HepG2 (cell line): ENCODE results near the gene ZCCHC17. TPM values are rescaled to one million over a fixed set of nuclear protein-coding genes. Genes with fewer than 3 reads are reported as not detected.

Experiments
- ATAC-seq: fragments of 200-7000 bp; cut with Tn5 transposase; 3 replicates; pipeline ENCODE4 v1.9.1; 2020; ENCODE audit warnings: mild to moderate bottlenecking, moderate library complexity
- BruUV-seq: library from RNA; stranded (reverse); fragments of 400-500 nt; replicated peaks from 2 replicates; lab custom pipeline; 2021; lab: Mats Ljungman, UMichigan
- CTCF ChIA-PET: fragments of 300-600 bp; formaldehyde crosslinking; extraction: SDS; loops from one replicate; lab custom pipeline; 2021; ENCODE audit warnings: low total read pairs, inconsistent platforms, low intra/inter-chr PET ratio; lab: Yijun Ruan, JAX
- POLR2A ChIA-PET: fragments of 350-600 bp; sonication (Branson Sonifier 250); formaldehyde crosslinking; loops from one replicate; lab custom pipeline; 2020; ENCODE audit warnings: antibody characterized with exemption, inconsistent platforms; lab: Yijun Ruan, JAX
- DNase-seq: peaks from one replicate; pipeline ENCODE4 v3.0.0-alpha.2; 2015; ENCODE audit warnings: low spot score
- FAIRE-seq: peaks from 3 replicates; lab custom pipeline; 2011; peaks lifted over from hg19 to GRCh38; lab: Jason Lieb, UNC
- H2AFZ ChIP-seq: one replicate; pipeline ENCODE4 v1.6.1; 2011; ENCODE audit warnings: low read length, inconsistent platforms
- H3K27ac ChIP-seq: fragments of 300-600 bp; 3 replicates; pipeline ENCODE4 v1.8.0; 2011; ENCODE audit warnings: mixed run types, mild to moderate bottlenecking, mixed read lengths, low read length, inconsistent platforms; ENCODE audit not compliant: insufficient read depth; ENCODE audit errors: extremely low read length
- H3K27me3 ChIP-seq, 2 experiments: fragments of 200-600 bp in 1 of 2; 2 replicates in 1 of 2; 3 replicates in 1 of 2; pipeline versions ENCODE4 v1.6.0 to v1.8.0; 2011; ENCODE audit warnings: low read length in 2 of 2, mild to moderate bottlenecking in 2 of 2, moderate library complexity in 2 of 2, inconsistent platforms in 1 of 2; ENCODE audit not compliant: insufficient read depth in 2 of 2, control insufficient read depth in 1 of 2
- H3K36me3 ChIP-seq, 2 experiments: fragments of 200-600 bp in 1 of 2; replicated peaks in 1 of 2; 2 replicates in 1 of 2; 3 replicates in 1 of 2; pipeline versions ENCODE4 v1.5.1 to v1.8.0; 2011; ENCODE audit warnings: low read length in 2 of 2, inconsistent platforms in 1 of 2; ENCODE audit not compliant: insufficient read depth in 2 of 2, control insufficient read depth in 1 of 2
- H3K4me1 ChIP-seq: 2 replicates; pipeline ENCODE4 v1.5.1; 2012; ENCODE audit warnings: low read length, inconsistent platforms; ENCODE audit not compliant: insufficient read depth
- H3K4me2 ChIP-seq: 2 replicates; pipeline ENCODE4 v1.6.0; 2011; ENCODE audit warnings: low read depth, low read length, inconsistent platforms
- H3K4me3 ChIP-seq, 3 experiments: fragments of 200-600 bp in 1 of 3; sonication (generic), shearing (Covaris generic) in 1 of 3; replicated peaks in 1 of 3; 2 replicates each; pipeline ENCODE4 v1.5.1; 2011 to 2016; ENCODE audit warnings: low read length in 3 of 3, inconsistent platforms in 2 of 3, low read depth in 2 of 3, mild to moderate bottlenecking in 2 of 3, control low read depth in 1 of 3, mixed read lengths in 1 of 3; ENCODE audit not compliant: insufficient read depth in 1 of 3
- H3K79me2 ChIP-seq: one replicate; pipeline ENCODE4 v1.6.1; 2011; ENCODE audit warnings: low read length, inconsistent platforms; ENCODE audit not compliant: insufficient read depth
- H3K9ac ChIP-seq: 2 replicates; pipeline ENCODE4 v1.6.0; 2011; ENCODE audit warnings: mild to moderate bottlenecking, low read depth, low read length, inconsistent platforms; ENCODE audit not compliant: insufficient read depth
- H3K9me3 ChIP-seq: 2 replicates; pipeline ENCODE4 v1.5.1; 2012; ENCODE audit warnings: mild to moderate bottlenecking, low read length
- H4K20me1 ChIP-seq: 2 replicates; pipeline ENCODE4 v1.6.0; 2011; ENCODE audit warnings: inconsistent platforms, mild to moderate bottlenecking, low read length, moderate library complexity; ENCODE audit not compliant: insufficient read depth
- BCLAF1 ChIP-seq: fragments of 450-650 bp; IDR thresholded peaks from 2 replicates; pipeline ENCODE4 v1.6.1; 2017; ENCODE audit warnings: mild to moderate bottlenecking
- CC2D1A ChIP-seq: sonication (generic); formaldehyde crosslinking; IDR thresholded peaks from 2 replicates; pipeline ENCODE4 v1.8.1; 2023; ENCODE audit warnings: mild to moderate bottlenecking, missing genetic modification reagents
- NAIF1 ChIP-seq: sonication (generic); formaldehyde crosslinking; IDR thresholded peaks from 2 replicates; pipeline ENCODE4 v1.5.0; 2020; ENCODE audit warnings: mild to moderate bottlenecking, missing genetic modification reagents, borderline replicate concordance
- NR2C2 ChIP-seq: sonication (generic); formaldehyde crosslinking; IDR thresholded peaks from 2 replicates; pipeline ENCODE4 v1.4.0; 2020; ENCODE audit warnings: missing genetic modification reagents, mild to moderate bottlenecking, moderate library complexity, borderline replicate concordance
- SUZ12 ChIP-seq: fragments of 150-350 bp; IDR thresholded peaks from 2 replicates; pipeline ENCODE4 v1.6.1; 2014; ENCODE audit warnings: low read depth, low read length
- THAP11 ChIP-seq: IDR thresholded peaks from 2 replicates; pipeline ENCODE4 v1.6.1; 2016; ENCODE audit warnings: missing biosample characterization, missing genetic modification reagents
- ZC3H4 ChIP-seq: sonication (generic); formaldehyde crosslinking; IDR thresholded peaks from 2 replicates; pipeline ENCODE4 v1.4.0; 2020; ENCODE audit warnings: missing genetic modification reagents, borderline replicate concordance
- ZFP36L2 ChIP-seq: sonication (generic); formaldehyde crosslinking; IDR thresholded peaks from 2 replicates; pipeline ENCODE4 v1.4.0; 2020; ENCODE audit warnings: missing genetic modification reagents
- ZFP37 ChIP-seq: sonication (generic); formaldehyde crosslinking; IDR thresholded peaks from 2 replicates; pipeline ENCODE4 v1.4.0; 2020; ENCODE audit warnings: missing genetic modification reagents, borderline replicate concordance
- ZMYM3 ChIP-seq: sonication (generic); formaldehyde crosslinking; IDR thresholded peaks from 2 replicates; pipeline ENCODE4 v1.5.1; 2020; ENCODE audit warnings: mild to moderate bottlenecking, missing genetic modification reagents
- ZNF235 ChIP-seq: sonication (generic); formaldehyde crosslinking; IDR thresholded peaks from 2 replicates; pipeline ENCODE4 v1.8.1; 2023; ENCODE audit warnings: mild to moderate bottlenecking, missing genetic modification reagents, borderline replicate concordance
- ZNF329 ChIP-seq: sonication (generic); formaldehyde crosslinking; IDR thresholded peaks from 2 replicates; pipeline ENCODE4 v1.9.0; 2021; ENCODE audit warnings: low read depth, mild to moderate bottlenecking, missing genetic modification reagents
- ZNF496 ChIP-seq: sonication (generic); formaldehyde crosslinking; IDR thresholded peaks from 2 replicates; pipeline ENCODE4 v1.8.1; 2023; ENCODE audit warnings: mild to moderate bottlenecking, moderate library complexity, missing genetic modification reagents; ENCODE audit not compliant: insufficient replicate concordance
- ZNF564 ChIP-seq: sonication (generic); formaldehyde crosslinking; IDR thresholded peaks from 2 replicates; pipeline ENCODE4 v1.8.1; 2023; ENCODE audit warnings: mild to moderate bottlenecking, missing genetic modification reagents
- ZNF580 ChIP-seq: IDR thresholded peaks from 2 replicates; pipeline ENCODE4 v1.6.1; 2016; ENCODE audit warnings: low read depth, borderline replicate concordance
- WGBS: methylation state at CpG from one replicate; pipeline ENCODE4 v1.1.6; 2017; ENCODE audit warnings: low lambda C conversion rate; 5-methylcytosine and 5-hydroxymethylcytosine counted together
- in situ Hi-C: cut with HindIII; loops from 2 replicates; pipeline ENCODE4 v1.10.0; 2017; ENCODE audit warnings: low pct_unique_long_range_greater_than_20kb; ENCODE audit not compliant: extremely low pct_ligation_motif_present
- intact Hi-C: fragments of 100-400 bp; cut with micrococcal nuclease; formaldehyde crosslinking; loops from one replicate; pipeline ENCODE4 v1.10.0; 2022; ENCODE audit not compliant: unreplicated experiment
- polyA plus RNA-seq, 8 experiments: library from polyadenylated mRNA; depleted of rRNA in 3 of 8; stranded (reverse) in 7 of 8; unstranded in 1 of 8; fragments of >200 nt; fragmentation: Illumina TruSeq in 4 of 8; extraction: Trizol in 4 of 8; gene quantifications; 2 replicates each; pipeline versions ENCODE4 v1.2.1 to v1.2.3, GENCODE V29; 2011 to 2016; ENCODE audit warnings: low read depth in 4 of 8, missing spikeins in 1 of 8, mixed read lengths in 1 of 8; ENCODE audit not compliant: insufficient read depth in 1 of 8
- total RNA-seq, 5 experiments: library from RNA; depleted of rRNA; stranded (reverse); fragments of >200 nt; fragmentation: Illumina TruSeq; extraction: Trizol; gene quantifications; 2 replicates each; pipeline ENCODE4 v1.2.3, GENCODE V29; 2016; ENCODE audit warnings: low read depth in 1 of 5

Gene ZCCHC17
- total and polyA plus RNA-seq, 2 of the 13 experiments (the other 11 are each of a cell fraction or from before 2014, with no cell fraction given), result 20.5 to 53.0 TPM

- H4K20me1 ChIP-seq, result no peaks in the 10 kb centered on the region
- FAIRE-seq, result no peak
- intact Hi-C loops, result no loop called here
Observed at GRCh38 chr1:31326461-31326860, 29.6 kb downstream of the ZCCHC17 start.

More at GRCh38 chr1:31326461-31326860, 29.6 kb downstream of the ZCCHC17 start:
- 96% methylated on average over 1 of the region's 1 CpG for WGBS
- Histone ChIP-seq H3K36me3 (peaks cover 0 to 6% of the 10 kb centered on the region in 2 experiments; a peak in 1 of 5 replicates), H3K27ac (no peak overlapping the region), H3K9me3 (no peaks in the 10 kb centered on the region), H3K27me3 (no peaks in the 10 kb centered on the region)
- no peak for DNase-seq
- ChIA-PET CTCF (no interaction called here), POLR2A (interaction anchor here (1.2 kb wide), 1 partner anchor 30 kb away, joined by 3 read pairs; the partner anchor contains the start of genes SNRNP40 and ZCCHC17)
- no peak for ATAC-seq
- in situ Hi-C loops, result loop anchor here (5.0 kb wide), 1 partner anchor 139 kb away; no protein-coding TSS in a partner anchor
- TF ChIP-seq ZFP37 (no peak), BCLAF1 (no peak), ZNF496 (no peak), CC2D1A (no peak), SUZ12 (no peak), NR2C2 (no peak), ZNF235 (no peak), ZNF329 (no peak), NAIF1 (no peak), ZNF564 (no peak), ZMYM3 (CRISPR knock-in tag) (no peak), ZFP36L2 (CRISPR knock-in tag) (no peak), THAP11 (CRISPR knock-in tag) (no peak), ZC3H4 (CRISPR knock-in tag) (no peak), ZNF580 (CRISPR knock-in tag) (no peak)
- TF ChIP-seq, all 625 proteins: peak for 0
- no TSS peak for BruUV-seq
- no peak overlapping the region for H2AFZ ChIP-seq
- H3K9ac ChIP-seq, result no peak overlapping the region
- no peak overlapping the region for H3K4me2 ChIP-seq
- no peaks in the 10 kb centered on the region for H3K4me1 ChIP-seq
- no peak overlapping the region for H3K4me3 ChIP-seq
- no peaks in the 10 kb centered on the region for H3K79me2 ChIP-seq
